Stomach (tissue), 9 donors: ENCODE results near the gene SEPTIN6. TPM values are rescaled to one million over a fixed set of nuclear protein-coding genes. Genes with fewer than 3 reads are reported as not detected.

Experiments
- DNase-seq, 2 donors: peaks; one replicate each; pipeline versions ENCODE4 v3.0.0 to v3.0.0-alpha.2; 2013 to 2019
- H3K27ac ChIP-seq, 5 donors: fragments of 200-600 bp in 4 of 5; sonication (generic) in 4 of 5; one replicate each; pipeline ENCODE4 v1.5.1; 2013 to 2019; ENCODE audit warnings: mild to moderate bottlenecking in 1 of 5, moderate library complexity in 1 of 5
- H3K27me3 ChIP-seq, 3 donors: fragments of 200-600 bp; sonication (generic); one replicate each; pipeline ENCODE4 v1.5.1; 2017 to 2019; ENCODE audit warnings: mixed run types in 1 of 3
- H3K36me3 ChIP-seq, 4 donors: fragments of 200-600 bp; sonication (generic); 1 replicate in 3 of 4; 2 replicates in 1 of 4; pipeline ENCODE4 v1.5.1; 2016 to 2019
- H3K4me1 ChIP-seq, 4 donors: fragments of 200-600 bp; sonication (generic); one replicate each; pipeline ENCODE4 v1.5.1; 2016 to 2019
- H3K4me3 ChIP-seq, 4 donors: fragments of 200-600 bp; sonication (generic) in 3 of 4; one replicate each; pipeline ENCODE4 v1.5.1; 2016 to 2019; ENCODE audit warnings: mild to moderate bottlenecking in 1 of 4
- H3K9me3 ChIP-seq, 4 donors: fragments of 200-600 bp; sonication (generic); one replicate each; pipeline ENCODE4 v1.5.1; 2016 to 2019
- EP300 ChIP-seq: sonication (generic); formaldehyde crosslinking; IDR thresholded peaks from one replicate; pipeline ENCODE4 v1.6.1; 2017; ENCODE audit warnings: antibody characterized with exemption
- POLR2A ChIP-seq, 4 donors: fragments of 450-650 bp; IDR thresholded peaks; one replicate each; pipeline ENCODE4 v1.6.1; 2016; ENCODE audit warnings: antibody characterized with exemption in 4 of 4, control low read depth in 2 of 4, mild to moderate bottlenecking in 1 of 4, moderate library complexity in 1 of 4
- POLR2AphosphoS5 ChIP-seq, 3 donors: sonication (generic); formaldehyde crosslinking; IDR thresholded peaks; one replicate each; pipeline ENCODE4 v1.6.1; 2016; ENCODE audit warnings: antibody characterized with exemption in 3 of 3
- WGBS, 5 donors: extraction: QIAGEN DNeasy Blood & Tissue Kit in 3 of 5; methylation state at CpG; one replicate each; pipeline versions ENCODE4 v1.1.5 to v1.1.7; 2013 to 2018; 5-methylcytosine and 5-hydroxymethylcytosine counted together
- intact Hi-C: fragments of 100-400 bp; cut with DNase I; formaldehyde crosslinking; loops from one replicate; pipeline ENCODE4 v1.15.1; 2023; ENCODE audit warnings: low total_unique reads
- polyA plus RNA-seq, 3 donors: library from polyadenylated mRNA; stranded (reverse); fragments of 200-250 nt; gene quantifications; one replicate each; pipeline ENCODE4 v1.2.3, GENCODE V29; 2013
- total RNA-seq, 5 donors: library from RNA; depleted of rRNA; stranded (reverse); fragments of >200 nt; gene quantifications; one replicate each; pipeline versions ENCODE4 v1.1.0 to v1.2.3, GENCODE V29; 2014 to 2016
- TF ChIP-seq, protein P1 (sequence below), 7 experiments: fragments of 450-650 bp in 4 of 7; fragments of 200-600 bp in 3 of 7; sonication (generic) in 3 of 7; IDR thresholded peaks; one replicate each; pipeline ENCODE4 v1.5.1; 2016 to 2019; ENCODE audit warnings: antibody characterized with exemption in 7 of 7, control low read depth in 2 of 7, mild to moderate bottlenecking in 1 of 7
- donor health status: healthy with polysubstance abuse.
- donor health status: Bipolar disorder and iron deficiency.
- donor health status: healthy.

The SEPTIN6 gene
- total and polyA plus RNA-seq, 8 donors, result 7.6 to 35.3 (median 14.6) TPM

DNA sequence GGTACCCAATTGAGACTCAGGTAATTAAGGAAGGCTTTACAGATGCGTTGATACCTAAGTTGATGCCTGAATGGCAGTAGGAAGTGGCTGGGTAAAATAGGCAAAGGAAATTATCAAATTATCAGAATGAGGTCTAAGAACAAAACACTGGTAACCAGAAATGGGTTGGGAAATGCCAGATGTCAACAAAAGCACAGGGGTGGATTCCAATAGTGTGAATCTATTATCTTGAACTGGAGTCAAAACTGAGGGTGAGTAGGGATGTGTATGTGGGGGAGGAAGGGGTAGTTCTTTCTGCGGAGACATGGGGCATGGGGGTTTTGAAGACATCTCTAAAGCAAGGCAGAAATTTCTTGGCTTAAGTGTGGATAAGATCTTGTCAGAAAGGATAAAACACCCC, 16.0 kb upstream of the SEPTIN6 start:
- intact Hi-C loops, result no loop called here
- WGBS, 5 donors, result 82 to 91% (median 86%) methylated on average over 1 to 2 of the region's 2 CpGs

DNA sequence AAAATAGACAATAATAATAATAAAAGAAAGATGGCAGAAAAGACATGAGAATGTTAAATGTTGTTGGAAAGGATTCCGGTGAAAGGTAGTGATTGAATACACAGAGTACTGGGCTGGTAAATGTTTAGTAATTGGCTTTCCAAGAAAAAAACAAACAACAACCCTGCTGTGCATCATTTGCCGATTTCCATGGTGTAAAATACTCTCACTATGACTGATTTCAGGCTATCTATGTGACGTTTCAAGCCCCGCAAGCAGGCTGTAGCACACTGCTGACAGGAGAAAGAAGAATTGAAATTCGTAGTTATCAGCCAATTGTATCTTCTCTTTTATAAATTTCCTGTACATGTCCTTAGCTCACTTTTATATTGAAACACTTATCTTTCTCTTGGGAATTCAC, 13.6 kb upstream of the SEPTIN6 start:
- whole genome bisulfite sequencing, 5 donors, result 44 to 59% (median 57%) methylated on average over 5 of the region's 5 CpGs
- H3K4me1 ChIP-seq, result no peaks in the 10 kb centered on the region
- H3K27ac ChIP-seq, result no peak overlapping the region
- H3K36me3 ChIP-seq, result no peaks in the 10 kb centered on the region
- no peak for DNase-seq
- H3K9me3 ChIP-seq, result no peaks in the 10 kb centered on the region
- TF ChIP-seq POLR2A (IDR thresholded peaks at IDR 0.05) (no peak), EP300 (no peak)
- no peak overlapping the region for H3K4me3 ChIP-seq
- H3K27me3 ChIP-seq, result no peaks in the 10 kb centered on the region
- intact Hi-C loops, result no loop called here

More for the DNA sequence above, 16.0 kb upstream of the SEPTIN6 start:
- Histone ChIP-seq H3K27me3 (no peaks in the 10 kb centered on the region), H3K4me3 (no peak overlapping the region), H3K4me1 (no peaks in the 10 kb centered on the region), H3K36me3 (no peaks in the 10 kb centered on the region), H3K9me3 (no peaks in the 10 kb centered on the region), H3K27ac (no peak overlapping the region)
- no peak for DNase-seq
- TF ChIP-seq, protein P1, sequence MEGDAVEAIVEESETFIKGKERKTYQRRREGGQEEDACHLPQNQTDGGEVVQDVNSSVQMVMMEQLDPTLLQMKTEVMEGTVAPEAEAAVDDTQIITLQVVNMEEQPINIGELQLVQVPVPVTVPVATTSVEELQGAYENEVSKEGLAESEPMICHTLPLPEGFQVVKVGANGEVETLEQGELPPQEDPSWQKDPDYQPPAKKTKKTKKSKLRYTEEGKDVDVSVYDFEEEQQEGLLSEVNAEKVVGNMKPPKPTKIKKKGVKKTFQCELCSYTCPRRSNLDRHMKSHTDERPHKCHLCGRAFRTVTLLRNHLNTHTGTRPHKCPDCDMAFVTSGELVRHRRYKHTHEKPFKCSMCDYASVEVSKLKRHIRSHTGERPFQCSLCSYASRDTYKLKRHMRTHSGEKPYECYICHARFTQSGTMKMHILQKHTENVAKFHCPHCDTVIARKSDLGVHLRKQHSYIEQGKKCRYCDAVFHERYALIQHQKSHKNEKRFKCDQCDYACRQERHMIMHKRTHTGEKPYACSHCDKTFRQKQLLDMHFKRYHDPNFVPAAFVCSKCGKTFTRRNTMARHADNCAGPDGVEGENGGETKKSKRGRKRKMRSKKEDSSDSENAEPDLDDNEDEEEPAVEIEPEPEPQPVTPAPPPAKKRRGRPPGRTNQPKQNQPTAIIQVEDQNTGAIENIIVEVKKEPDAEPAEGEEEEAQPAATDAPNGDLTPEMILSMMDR (IDR thresholded peaks at IDR 0.05), result no peak
- TF ChIP-seq EP300 (no peak), POLR2A (IDR thresholded peaks at IDR 0.05) (no peak), POLR2AphosphoS5 (IDR thresholded peaks at IDR 0.05) (no peak)

DNA sequence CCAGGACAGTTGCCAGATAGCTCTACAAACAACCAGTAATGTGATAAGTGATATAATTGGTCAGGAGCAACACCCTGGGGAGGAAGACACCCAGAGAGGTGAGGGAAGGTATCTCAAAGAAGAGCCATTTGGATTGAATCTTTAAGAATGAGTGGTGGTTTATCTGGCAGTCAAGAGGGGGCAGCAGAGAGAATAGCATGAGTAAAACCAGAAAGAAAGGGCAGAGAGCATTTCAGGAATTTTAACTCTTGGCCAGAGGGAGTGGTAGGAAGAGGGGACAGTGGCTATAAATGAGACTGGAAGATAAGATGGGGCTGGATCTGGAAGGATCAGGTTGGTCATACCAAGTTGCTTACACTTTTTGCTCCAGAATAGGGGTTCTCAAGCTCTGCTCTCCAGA, 5.9 kb upstream of the SEPTIN6 start:
- Histone ChIP-seq H3K4me1 (peaks cover 0 to 4% (median 2%) of the 10 kb centered on the region in 4 donors), H3K27me3 (no peaks in the 10 kb centered on the region), H3K4me3 (no peak overlapping the region), H3K27ac (no peak overlapping the region), H3K36me3 (no peaks in the 10 kb centered on the region), H3K9me3 (no peaks in the 10 kb centered on the region)
- peak in 1 of 2 donors; percentile 76 for DNase-seq
- TF ChIP-seq POLR2A (IDR thresholded peaks at IDR 0.05), result no peak
- TF ChIP-seq EP300, result no peak
- TF ChIP-seq, protein P1 (IDR thresholded peaks at IDR 0.05), result peak in 5 of 7 experiments; percentile 16 to 32 (median 22)
- intact Hi-C loops, result no loop called here

DNA sequence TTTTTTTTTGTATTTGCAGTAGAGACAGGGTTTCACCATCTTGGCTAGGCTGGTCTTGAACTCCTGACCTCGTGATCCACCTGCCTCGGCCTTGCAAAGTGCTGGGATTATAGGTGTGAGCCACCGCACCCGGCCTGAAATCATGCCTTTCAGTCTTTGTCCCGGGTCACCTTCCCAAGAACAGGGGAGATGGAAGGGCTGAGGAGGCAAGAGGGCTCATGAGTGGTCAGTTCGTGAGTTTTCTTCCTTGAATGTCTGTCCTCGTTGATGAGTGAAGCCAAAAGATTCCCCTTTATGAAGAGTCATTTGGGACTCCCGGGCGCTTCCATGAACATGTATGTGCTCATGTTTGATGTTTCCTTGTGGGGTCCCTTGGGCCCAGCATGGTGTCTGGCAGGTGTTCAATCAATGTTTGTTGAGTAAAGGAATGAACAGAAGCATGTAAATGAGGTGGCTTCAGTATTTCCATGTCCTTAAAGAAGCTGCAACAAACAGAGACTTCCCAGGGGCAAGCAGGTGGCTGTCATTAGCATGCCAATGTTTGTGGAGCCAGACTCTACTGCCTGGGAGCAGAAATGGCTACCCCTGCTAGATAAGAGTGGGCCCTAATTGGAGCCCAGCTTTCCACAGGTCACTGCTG, 3.4 kb upstream of the SEPTIN6 start:
- Histone ChIP-seq H3K27me3 (no peaks in the 10 kb centered on the region), H3K4me3 (no peak overlapping the region), H3K4me1 (peaks cover 0 to 12% (median 10%) of the 10 kb centered on the region in 4 donors), H3K36me3 (no peaks in the 10 kb centered on the region), H3K27ac (no peak overlapping the region), H3K9me3 (no peaks in the 10 kb centered on the region)
- intact Hi-C loops, result no loop called here
- 74 to 85% (median 76%) methylated on average over 9 of the region's 9 CpGs for WGBS, 5 donors
- no peak for DNase-seq
- no peak for TF ChIP-seq POLR2AphosphoS5 (IDR thresholded peaks at IDR 0.05)
- TF ChIP-seq POLR2A (IDR thresholded peaks at IDR 0.05), result no peak
- TF ChIP-seq EP300, result no peak
- TF ChIP-seq, protein P1 (IDR thresholded peaks at IDR 0.05), result no peak

DNA sequence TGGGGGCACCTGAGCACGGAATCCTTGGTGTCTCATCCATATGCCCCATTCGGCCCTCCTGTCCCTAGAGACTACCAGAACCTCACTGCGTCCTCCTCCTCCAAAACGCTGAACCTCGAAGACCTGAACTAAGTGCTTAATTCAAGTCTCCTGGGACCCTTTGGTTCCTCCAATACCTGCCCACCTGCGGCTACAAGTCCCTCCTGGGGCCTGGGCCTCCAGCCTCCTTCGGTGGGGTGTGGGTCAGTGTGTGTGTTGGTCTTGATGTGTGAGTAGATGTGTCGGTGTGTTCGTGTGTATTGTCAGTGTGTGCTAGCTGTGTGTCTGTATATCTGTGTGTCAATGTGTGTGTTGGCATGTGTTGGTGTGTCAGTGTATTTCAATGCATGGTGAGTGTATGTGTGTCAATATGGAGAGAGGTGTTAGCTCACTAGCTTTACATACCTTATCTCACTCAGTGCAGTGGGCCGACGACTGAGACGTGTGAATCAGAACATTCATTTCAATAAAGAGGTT, 2.6 kb upstream of the SEPTIN6 start:
- Histone ChIP-seq H3K36me3 (no peaks in the 10 kb centered on the region), H3K4me1 (peaks cover 0 to 19% (median 12%) of the 10 kb centered on the region in 4 donors), H3K27me3 (no peaks in the 10 kb centered on the region), H3K4me3 (no peak overlapping the region), H3K9me3 (no peaks in the 10 kb centered on the region), H3K27ac (no peak overlapping the region)
- WGBS, 5 donors, result 65 to 83% (median 73%) methylated on average over 9 to 12 of the region's 12 CpGs
- TF ChIP-seq EP300, result no peak
- TF ChIP-seq POLR2A (IDR thresholded peaks at IDR 0.05), result no peak
- TF ChIP-seq, protein P1 (IDR thresholded peaks at IDR 0.05), result no peak
- no peak for TF ChIP-seq POLR2AphosphoS5 (IDR thresholded peaks at IDR 0.05)
- DNase-seq, result no peak
- intact Hi-C loops, result no loop called here
